ENCODE results near the gene LPAR1.

DNA sequence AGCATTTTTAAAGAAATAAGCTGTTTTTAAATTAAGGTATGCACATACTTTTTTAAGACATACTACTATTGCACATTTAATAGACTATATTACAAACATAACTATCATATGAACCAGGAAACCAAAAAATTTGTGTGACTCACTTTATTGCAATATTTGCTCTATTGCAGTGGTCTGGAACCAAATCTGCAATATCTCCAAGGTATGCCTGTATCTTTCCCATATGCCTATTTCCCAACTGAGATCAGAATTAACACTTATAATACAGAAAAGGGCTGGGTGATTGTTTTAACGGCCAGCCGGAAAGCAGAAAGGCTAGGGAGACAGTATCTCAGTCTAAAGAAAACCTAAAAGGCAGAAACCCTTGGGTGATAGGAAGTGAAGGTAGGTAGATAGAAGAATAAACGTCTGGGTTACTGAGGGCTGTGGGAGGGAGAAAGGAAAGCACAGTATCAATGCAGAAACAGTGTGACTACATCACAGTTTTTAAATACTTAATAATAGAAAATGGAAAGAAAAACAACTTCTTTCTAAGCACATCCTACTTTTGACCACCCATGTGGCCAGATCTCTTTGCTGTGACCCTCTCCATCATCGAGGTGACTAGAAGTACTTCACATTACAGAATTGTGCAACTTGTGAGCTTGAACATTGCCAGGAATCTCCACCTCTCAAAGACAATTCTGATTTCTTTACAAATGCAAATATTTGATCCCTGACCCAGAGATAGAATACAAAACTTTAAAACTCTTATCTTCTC lies 126.4 kb downstream of the LPAR1 start:
- TF ChIP-seq, protein P1, sequence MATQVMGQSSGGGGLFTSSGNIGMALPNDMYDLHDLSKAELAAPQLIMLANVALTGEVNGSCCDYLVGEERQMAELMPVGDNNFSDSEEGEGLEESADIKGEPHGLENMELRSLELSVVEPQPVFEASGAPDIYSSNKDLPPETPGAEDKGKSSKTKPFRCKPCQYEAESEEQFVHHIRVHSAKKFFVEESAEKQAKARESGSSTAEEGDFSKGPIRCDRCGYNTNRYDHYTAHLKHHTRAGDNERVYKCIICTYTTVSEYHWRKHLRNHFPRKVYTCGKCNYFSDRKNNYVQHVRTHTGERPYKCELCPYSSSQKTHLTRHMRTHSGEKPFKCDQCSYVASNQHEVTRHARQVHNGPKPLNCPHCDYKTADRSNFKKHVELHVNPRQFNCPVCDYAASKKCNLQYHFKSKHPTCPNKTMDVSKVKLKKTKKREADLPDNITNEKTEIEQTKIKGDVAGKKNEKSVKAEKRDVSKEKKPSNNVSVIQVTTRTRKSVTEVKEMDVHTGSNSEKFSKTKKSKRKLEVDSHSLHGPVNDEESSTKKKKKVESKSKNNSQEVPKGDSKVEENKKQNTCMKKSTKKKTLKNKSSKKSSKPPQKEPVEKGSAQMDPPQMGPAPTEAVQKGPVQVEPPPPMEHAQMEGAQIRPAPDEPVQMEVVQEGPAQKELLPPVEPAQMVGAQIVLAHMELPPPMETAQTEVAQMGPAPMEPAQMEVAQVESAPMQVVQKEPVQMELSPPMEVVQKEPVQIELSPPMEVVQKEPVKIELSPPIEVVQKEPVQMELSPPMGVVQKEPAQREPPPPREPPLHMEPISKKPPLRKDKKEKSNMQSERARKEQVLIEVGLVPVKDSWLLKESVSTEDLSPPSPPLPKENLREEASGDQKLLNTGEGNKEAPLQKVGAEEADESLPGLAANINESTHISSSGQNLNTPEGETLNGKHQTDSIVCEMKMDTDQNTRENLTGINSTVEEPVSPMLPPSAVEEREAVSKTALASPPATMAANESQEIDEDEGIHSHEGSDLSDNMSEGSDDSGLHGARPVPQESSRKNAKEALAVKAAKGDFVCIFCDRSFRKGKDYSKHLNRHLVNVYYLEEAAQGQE (IDR thresholded peaks at IDR 0.05; ENCODE audit: low read depth, low read length): no peak
- TF ChIP-seq, protein P2, sequence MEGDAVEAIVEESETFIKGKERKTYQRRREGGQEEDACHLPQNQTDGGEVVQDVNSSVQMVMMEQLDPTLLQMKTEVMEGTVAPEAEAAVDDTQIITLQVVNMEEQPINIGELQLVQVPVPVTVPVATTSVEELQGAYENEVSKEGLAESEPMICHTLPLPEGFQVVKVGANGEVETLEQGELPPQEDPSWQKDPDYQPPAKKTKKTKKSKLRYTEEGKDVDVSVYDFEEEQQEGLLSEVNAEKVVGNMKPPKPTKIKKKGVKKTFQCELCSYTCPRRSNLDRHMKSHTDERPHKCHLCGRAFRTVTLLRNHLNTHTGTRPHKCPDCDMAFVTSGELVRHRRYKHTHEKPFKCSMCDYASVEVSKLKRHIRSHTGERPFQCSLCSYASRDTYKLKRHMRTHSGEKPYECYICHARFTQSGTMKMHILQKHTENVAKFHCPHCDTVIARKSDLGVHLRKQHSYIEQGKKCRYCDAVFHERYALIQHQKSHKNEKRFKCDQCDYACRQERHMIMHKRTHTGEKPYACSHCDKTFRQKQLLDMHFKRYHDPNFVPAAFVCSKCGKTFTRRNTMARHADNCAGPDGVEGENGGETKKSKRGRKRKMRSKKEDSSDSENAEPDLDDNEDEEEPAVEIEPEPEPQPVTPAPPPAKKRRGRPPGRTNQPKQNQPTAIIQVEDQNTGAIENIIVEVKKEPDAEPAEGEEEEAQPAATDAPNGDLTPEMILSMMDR (IDR thresholded peaks at IDR 0.05 in 2 of 3, conservative IDR thresholded peaks at IDR 0.05 in 1 of 3; ENCODE audit: control insufficient read depth in 2 of 3, extremely low read depth in 1 of 3, insufficient read depth in 1 of 3, low read depth in 3 of 3, low read length in 3 of 3): no peak
- TF ChIP-seq PAX5 (IDR thresholded peaks at IDR 0.05; ENCODE audit: borderline replicate concordance, low read depth, low read length): no peak
- no peak for TF ChIP-seq RCOR1 (conservative IDR thresholded peaks at IDR 0.05; ENCODE audit: low read depth, low read length)
- TF ChIP-seq, protein P3, sequence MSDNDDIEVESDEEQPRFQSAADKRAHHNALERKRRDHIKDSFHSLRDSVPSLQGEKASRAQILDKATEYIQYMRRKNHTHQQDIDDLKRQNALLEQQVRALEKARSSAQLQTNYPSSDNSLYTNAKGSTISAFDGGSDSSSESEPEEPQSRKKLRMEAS (IDR thresholded peaks at IDR 0.05; ENCODE audit: low read depth, low read length): no peak
- no peak for TF ChIP-seq ZBED1 (IDR thresholded peaks at IDR 0.05; ENCODE audit: borderline replicate concordance)

Data from GM12878 (cell line).